T-helper 1 cell (primary cell): ENCODE results near the gene ZER1.
A peak's percentile ranks its signal among the peaks of the same experiment; 100 is the strongest.
"Not testable (repeated sequence)": the region's sequence is repeated elsewhere in the genome, so short reads cannot be mapped to it uniquely, and the experiment has no call there.

ENCODE experiments used
- DNase-seq, 5 donors: peaks; one replicate each; pipeline ENCODE4 v3.0.0-alpha.2; 2012 to 2020
- total RNA-seq, 4 donors: gene quantifications; one replicate each; lab custom pipeline; 2026; lab: John Stamatoyannopoulos, UW

Gene ZER1
- total RNA-seq, result 33.8 to 49.4 (median 39.7) reads per million in 4 donors

GRCh38 chr9:128771745-128772519, at the start of gene ZER1:
Gene ZER1, minus strand, starts transcription at chr9:128771927. Its CDS starts 16,362 bp downstream, at chr9:128755565.
- peak; percentile 81 to 93 (median 91) for DNase-seq

GRCh38 chr9:128820665-128821583, 49.2 kb upstream of the ZER1 start:
- no peak for DNase-seq

GRCh38 chr9:128819716-128820664, 48.3 kb upstream of the ZER1 start:
- no peak for DNase-seq

- peak in 3 of 5 donors; percentile 22 to 42 (median 39) for DNase-seq
These were observed 47.4 kb upstream of the ZER1 start for GRCh38 chr9:128818839-128819715.

- peak; percentile 94 to 97 (median 95) for DNase-seq
These were observed 46.5 kb upstream of the ZER1 start, which contains the start of gene ENDOG for GRCh38 chr9:128818099-128818838. Gene ENDOG, plus strand, starts transcription at chr9:128818500. Its CDS starts 185 bp downstream, at chr9:128818685.

- DNase-seq, result no peak
These were observed 39.1 kb upstream of the ZER1 start for GRCh38 chr9:128810873-128811272.

GRCh38 chr9:128809831-128810230, 38.1 kb upstream of the ZER1 start:
- DNase-seq, result no peak

- no peak for DNase-seq
These were observed 37.4 kb upstream of the ZER1 start for GRCh38 chr9:128809036-128809599.

GRCh38 chr9:128808543-128808942, 36.8 kb upstream of the ZER1 start:
- DNase-seq, result no peak

GRCh38 chr9:128807827-128808226, 36.1 kb upstream of the ZER1 start:
- no peak for DNase-seq

GRCh38 chr9:128805661-128806060, 33.9 kb upstream of the ZER1 start:
- DNase-seq, result no peak

- DNase-seq, result no peak
These were observed 30.8 kb upstream of the ZER1 start for GRCh38 chr9:128802482-128802881.

- DNase-seq, result no peak
These were observed 28.3 kb upstream of the ZER1 start for GRCh38 chr9:128800061-128800460.

GRCh38 chr9:128798896-128799295, 27.2 kb upstream of the ZER1 start:
- DNase-seq, result no peak

GRCh38 chr9:128794961-128795360, 23.2 kb upstream of the ZER1 start:
- DNase-seq, result not testable (repeated sequence)

- DNase-seq, result no peak
These were observed 21.4 kb upstream of the ZER1 start for GRCh38 chr9:128792978-128793686.

GRCh38 chr9:128792134-128792533, 20.4 kb upstream of the ZER1 start:
- DNase-seq, result no peak

GRCh38 chr9:128790536-128790935, 18.8 kb upstream of the ZER1 start:
- DNase-seq, result no peak

- DNase-seq, result no peak
These were observed 16.7 kb upstream of the ZER1 start for GRCh38 chr9:128788445-128788844.
